ENCODE results near the gene LPAR2.

The LPAR2 gene

GRCh38 chr19:19579533-19580361 is 48.3 kb downstream of the LPAR2 start:
- no peaks in the 10 kb centered on the region for H3K9me3 ChIP-seq
- no peaks in the 10 kb centered on the region for H3K36me3 ChIP-seq
- TF ChIP-seq, protein P1, sequence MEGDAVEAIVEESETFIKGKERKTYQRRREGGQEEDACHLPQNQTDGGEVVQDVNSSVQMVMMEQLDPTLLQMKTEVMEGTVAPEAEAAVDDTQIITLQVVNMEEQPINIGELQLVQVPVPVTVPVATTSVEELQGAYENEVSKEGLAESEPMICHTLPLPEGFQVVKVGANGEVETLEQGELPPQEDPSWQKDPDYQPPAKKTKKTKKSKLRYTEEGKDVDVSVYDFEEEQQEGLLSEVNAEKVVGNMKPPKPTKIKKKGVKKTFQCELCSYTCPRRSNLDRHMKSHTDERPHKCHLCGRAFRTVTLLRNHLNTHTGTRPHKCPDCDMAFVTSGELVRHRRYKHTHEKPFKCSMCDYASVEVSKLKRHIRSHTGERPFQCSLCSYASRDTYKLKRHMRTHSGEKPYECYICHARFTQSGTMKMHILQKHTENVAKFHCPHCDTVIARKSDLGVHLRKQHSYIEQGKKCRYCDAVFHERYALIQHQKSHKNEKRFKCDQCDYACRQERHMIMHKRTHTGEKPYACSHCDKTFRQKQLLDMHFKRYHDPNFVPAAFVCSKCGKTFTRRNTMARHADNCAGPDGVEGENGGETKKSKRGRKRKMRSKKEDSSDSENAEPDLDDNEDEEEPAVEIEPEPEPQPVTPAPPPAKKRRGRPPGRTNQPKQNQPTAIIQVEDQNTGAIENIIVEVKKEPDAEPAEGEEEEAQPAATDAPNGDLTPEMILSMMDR (IDR thresholded peaks at IDR 0.05) = no peak
- no peak overlapping the region for H3K27ac ChIP-seq
- H3K4me1 ChIP-seq (ENCODE audit: control insufficient read depth in 1 of 2, insufficient read depth in 1 of 2, low read depth in 1 of 2, low read length in 1 of 2) = no peaks in the 10 kb centered on the region
- H3K27me3 ChIP-seq = no peaks in the 10 kb centered on the region
- H3K4me3 ChIP-seq (ENCODE audit: low read depth in 1 of 2, low read length in 1 of 2) = no peak overlapping the region

DNA sequence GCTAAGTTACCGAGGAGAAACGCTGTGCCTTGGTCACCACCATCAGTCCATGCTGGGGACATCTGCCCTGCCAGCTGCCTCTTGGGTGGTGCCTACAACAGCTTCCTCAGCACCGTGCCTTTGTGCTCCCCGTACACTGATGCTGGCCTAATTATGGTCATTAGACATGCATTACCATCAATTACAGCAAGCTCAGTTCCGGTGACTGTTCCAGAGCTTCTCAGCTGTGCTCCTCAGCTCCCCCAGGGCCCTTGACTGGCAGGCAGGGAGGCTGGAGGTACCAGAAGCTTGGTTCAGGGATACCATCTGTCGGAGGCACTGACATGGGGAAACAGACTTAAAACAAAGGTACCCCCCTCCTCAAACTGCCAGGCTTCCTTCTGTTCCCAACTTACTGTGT is 49.8 kb downstream of the LPAR2 start:
- Histone ChIP-seq H3K36me3 (no peaks in the 10 kb centered on the region), H3K9me3 (no peaks in the 10 kb centered on the region), H3K4me1 (ENCODE audit: control insufficient read depth in 1 of 2, insufficient read depth in 1 of 2, low read depth in 1 of 2, low read length in 1 of 2) (no peaks in the 10 kb centered on the region), H3K27me3 (no peaks in the 10 kb centered on the region), H3K27ac (no peak overlapping the region), H3K4me3 (ENCODE audit: low read depth in 1 of 2, low read length in 1 of 2) (no peak overlapping the region)
- TF ChIP-seq, protein P1 (IDR thresholded peaks at IDR 0.05) = no peak

DNA sequence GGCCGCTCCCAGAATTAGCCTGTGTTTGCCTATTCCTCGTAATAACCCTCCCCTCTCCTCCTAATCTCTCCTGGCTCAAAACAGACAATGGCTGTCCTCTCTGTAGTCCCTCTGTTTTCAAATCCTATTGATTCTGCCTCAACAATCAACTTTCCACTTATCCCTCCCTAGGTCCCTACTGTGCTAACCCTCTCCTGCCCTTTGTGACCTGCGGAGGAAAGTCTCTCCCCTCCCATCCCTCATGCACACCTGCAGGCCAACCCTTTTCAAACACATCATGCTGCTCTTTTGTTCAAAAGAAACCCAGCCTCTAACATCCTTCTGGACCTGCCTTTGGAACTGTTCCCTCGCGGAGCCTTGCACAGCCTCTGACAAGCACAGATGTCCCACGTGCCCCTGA is 52.6 kb downstream of the LPAR2 start:
- no peak overlapping the region for H3K4me3 ChIP-seq (ENCODE audit: low read depth in 1 of 2, low read length in 1 of 2)
- H3K36me3 ChIP-seq = no peaks in the 10 kb centered on the region
- TF ChIP-seq, protein P1 (IDR thresholded peaks at IDR 0.05) = no peak
- no peaks in the 10 kb centered on the region for H3K27me3 ChIP-seq
- H3K4me1 ChIP-seq (ENCODE audit: control insufficient read depth in 1 of 2, insufficient read depth in 1 of 2, low read depth in 1 of 2, low read length in 1 of 2) = no peaks in the 10 kb centered on the region
- no peak overlapping the region for H3K27ac ChIP-seq
- no peaks in the 10 kb centered on the region for H3K9me3 ChIP-seq

All from neutrophil (primary cell).